ENCODE results near the gene PTDSS2.

Gene PTDSS2

DNA sequence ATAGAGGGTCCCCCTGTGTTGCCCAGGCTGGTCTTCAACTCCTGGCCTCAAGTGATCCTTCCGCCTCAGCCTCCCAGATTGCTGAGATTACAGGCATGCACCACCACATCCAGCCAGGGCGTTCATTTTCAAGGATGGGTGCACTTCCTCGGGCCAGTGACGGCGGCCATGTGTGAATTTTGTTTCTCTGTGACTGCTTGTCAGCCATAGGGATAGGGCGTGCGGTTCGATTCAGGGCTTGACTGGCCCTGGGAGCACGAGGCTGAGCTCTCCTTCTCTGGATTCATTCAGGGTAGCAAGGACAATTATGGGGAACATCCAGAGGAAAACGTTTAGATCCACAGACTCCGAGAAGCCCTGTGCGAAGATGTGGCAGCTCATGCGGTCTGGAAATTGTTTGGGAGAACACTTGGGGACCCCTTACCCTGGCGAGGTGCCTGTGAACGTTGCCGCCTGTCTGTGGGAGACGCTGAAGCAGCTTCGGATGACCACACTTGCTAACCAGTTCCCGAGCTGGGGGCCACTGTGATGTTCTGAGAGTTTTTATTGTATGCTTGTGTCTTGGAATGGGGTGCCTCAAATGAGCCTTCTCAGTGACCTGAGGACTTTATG, 2.9 kb downstream of the PTDSS2 start:
- Histone ChIP-seq H3F3A (ENCODE audit: control insufficient read depth, insufficient read depth) (peaks cover 13% of the 10 kb centered on the region), H3K4me1 (ENCODE audit: control insufficient read depth, low read length) (peaks cover 40% of the 10 kb centered on the region), H3K4me3 (ENCODE audit: low read length) (no peak overlapping the region), H3K9me3 (ENCODE audit: control insufficient read depth, insufficient read depth, low read length) (no peaks in the 10 kb centered on the region), H3K9me2 (replicated peaks; ENCODE audit: control insufficient read depth, low read length) (no peaks in the 10 kb centered on the region), H3K27me3 (ENCODE audit: control insufficient read depth, low read length) (no peaks in the 10 kb centered on the region), H4K20me1 (ENCODE audit: control insufficient read depth, insufficient read depth, low read depth, low read length) (peaks cover 6% of the 10 kb centered on the region; the same call in 1 of the 2 replicates), H3K79me2 (ENCODE audit: control insufficient read depth, low read length) (peaks cover 77% of the 10 kb centered on the region), H3K36me3 (ENCODE audit: control insufficient read depth, low read length) (peaks cover 34% of the 10 kb centered on the region), H3K27ac (ENCODE audit: low read depth, low read length) (no peak overlapping the region), H3K4me2 (ENCODE audit: low read length) (no peak overlapping the region)
- TF ChIP-seq, protein P1, sequence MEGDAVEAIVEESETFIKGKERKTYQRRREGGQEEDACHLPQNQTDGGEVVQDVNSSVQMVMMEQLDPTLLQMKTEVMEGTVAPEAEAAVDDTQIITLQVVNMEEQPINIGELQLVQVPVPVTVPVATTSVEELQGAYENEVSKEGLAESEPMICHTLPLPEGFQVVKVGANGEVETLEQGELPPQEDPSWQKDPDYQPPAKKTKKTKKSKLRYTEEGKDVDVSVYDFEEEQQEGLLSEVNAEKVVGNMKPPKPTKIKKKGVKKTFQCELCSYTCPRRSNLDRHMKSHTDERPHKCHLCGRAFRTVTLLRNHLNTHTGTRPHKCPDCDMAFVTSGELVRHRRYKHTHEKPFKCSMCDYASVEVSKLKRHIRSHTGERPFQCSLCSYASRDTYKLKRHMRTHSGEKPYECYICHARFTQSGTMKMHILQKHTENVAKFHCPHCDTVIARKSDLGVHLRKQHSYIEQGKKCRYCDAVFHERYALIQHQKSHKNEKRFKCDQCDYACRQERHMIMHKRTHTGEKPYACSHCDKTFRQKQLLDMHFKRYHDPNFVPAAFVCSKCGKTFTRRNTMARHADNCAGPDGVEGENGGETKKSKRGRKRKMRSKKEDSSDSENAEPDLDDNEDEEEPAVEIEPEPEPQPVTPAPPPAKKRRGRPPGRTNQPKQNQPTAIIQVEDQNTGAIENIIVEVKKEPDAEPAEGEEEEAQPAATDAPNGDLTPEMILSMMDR (IDR thresholded peaks at IDR 0.05; ENCODE audit: low read depth, low read length, poor library complexity, severe bottlenecking), result no peak
- no peak for TF ChIP-seq EZH2phosphoT487 (IDR thresholded peaks at IDR 0.05; ENCODE audit: borderline replicate concordance, low read length)

DNA sequence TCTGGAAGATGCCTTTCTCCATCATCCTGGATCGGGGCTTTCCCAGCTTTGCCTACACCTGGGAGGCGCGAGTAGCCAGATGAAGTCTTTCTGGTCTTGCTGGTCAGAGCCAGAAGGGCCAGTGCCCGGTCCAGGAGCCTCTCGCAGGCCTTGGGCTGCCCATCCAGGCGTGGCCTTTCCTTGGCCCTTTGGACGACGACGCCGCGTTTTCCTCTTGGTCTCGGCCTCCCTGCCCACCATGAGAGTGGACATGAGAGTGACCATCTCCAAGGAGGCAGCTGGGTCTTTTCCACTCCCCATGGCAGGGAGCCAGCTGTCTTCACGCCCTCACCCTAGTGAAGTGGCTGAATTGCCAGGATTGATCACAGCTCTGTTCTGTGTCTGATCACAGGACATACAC, 3.5 kb downstream of the PTDSS2 start:
- peaks cover 10% of the 10 kb centered on the region for H3F3A ChIP-seq (ENCODE audit: control insufficient read depth, insufficient read depth)
- no peak overlapping the region for H3K4me3 ChIP-seq (ENCODE audit: low read length)
- TF ChIP-seq, protein P1 (IDR thresholded peaks at IDR 0.05; ENCODE audit: low read depth, low read length, poor library complexity, severe bottlenecking), result no peak
- no peak for TF ChIP-seq EZH2phosphoT487 (IDR thresholded peaks at IDR 0.05; ENCODE audit: borderline replicate concordance, low read length)
- no peaks in the 10 kb centered on the region for H3K9me2 ChIP-seq (replicated peaks; ENCODE audit: control insufficient read depth, low read length)
- no peaks in the 10 kb centered on the region for H3K9me3 ChIP-seq (ENCODE audit: control insufficient read depth, insufficient read depth, low read length)
- peaks cover 78% of the 10 kb centered on the region for H3K79me2 ChIP-seq (ENCODE audit: control insufficient read depth, low read length)
- peaks cover 34% of the 10 kb centered on the region for H3K36me3 ChIP-seq (ENCODE audit: control insufficient read depth, low read length)
- H3K4me1 ChIP-seq (ENCODE audit: control insufficient read depth, low read length), result peaks cover 38% of the 10 kb centered on the region
- H4K20me1 ChIP-seq (ENCODE audit: control insufficient read depth, insufficient read depth, low read depth, low read length), result peaks cover 6% of the 10 kb centered on the region; the same call in 1 of the 2 replicates
- no peak overlapping the region for H3K4me2 ChIP-seq (ENCODE audit: low read length)
- H3K27me3 ChIP-seq (ENCODE audit: control insufficient read depth, low read length), result no peaks in the 10 kb centered on the region
- H3K27ac ChIP-seq (ENCODE audit: low read depth, low read length), result no peak overlapping the region

GRCh38 chr11:454043-454442, 4.0 kb downstream of the PTDSS2 start:
- Histone ChIP-seq H3K4me3 (ENCODE audit: low read length) (no peak overlapping the region), H3K9me2 (replicated peaks; ENCODE audit: control insufficient read depth, low read length) (no peaks in the 10 kb centered on the region), H3F3A (ENCODE audit: control insufficient read depth, insufficient read depth) (peaks cover 5% of the 10 kb centered on the region), H4K20me1 (ENCODE audit: control insufficient read depth, insufficient read depth, low read depth, low read length) (peaks cover 6% of the 10 kb centered on the region; the same call in 1 of the 2 replicates), H3K9me3 (ENCODE audit: control insufficient read depth, insufficient read depth, low read length) (no peaks in the 10 kb centered on the region), H3K4me1 (ENCODE audit: control insufficient read depth, low read length) (peaks cover 34% of the 10 kb centered on the region), H3K4me2 (ENCODE audit: low read length) (no peak overlapping the region), H3K27me3 (ENCODE audit: control insufficient read depth, low read length) (no peaks in the 10 kb centered on the region), H3K27ac (ENCODE audit: low read depth, low read length) (no peak overlapping the region), H3K79me2 (ENCODE audit: control insufficient read depth, low read length) (peaks cover 82% of the 10 kb centered on the region), H3K36me3 (ENCODE audit: control insufficient read depth, low read length) (peaks cover 34% of the 10 kb centered on the region)
- TF ChIP-seq EZH2phosphoT487 (IDR thresholded peaks at IDR 0.05; ENCODE audit: borderline replicate concordance, low read length), result no peak
- TF ChIP-seq, protein P1 (IDR thresholded peaks at IDR 0.05; ENCODE audit: low read depth, low read length, poor library complexity, severe bottlenecking), result no peak

Data from DOHH2 (cell line).